HepG2 (cell line): Measurements from ENCODE around the gene TPI1. TPM values are rescaled to one million over a fixed set of nuclear protein-coding genes. Genes with fewer than 3 reads are reported as not detected.

Experiments used
- GATAD2A ChIP-seq: IDR thresholded peaks from 2 replicates; pipeline ENCODE4 v1.6.1; 2016
- HDAC2 ChIP-seq: sonication (generic); formaldehyde crosslinking; IDR thresholded peaks from 2 replicates; pipeline ENCODE4 v1.4.0; 2020; ENCODE audit warnings: missing genetic modification reagents
- KDM5B ChIP-seq: sonication (generic); formaldehyde crosslinking; IDR thresholded peaks from 2 replicates; pipeline ENCODE4 v1.4.0; 2020; ENCODE audit warnings: missing genetic modification reagents, mild to moderate bottlenecking, borderline replicate concordance
- MAX ChIP-seq: IDR thresholded peaks from 2 replicates; pipeline ENCODE4 v1.6.1; 2012; ENCODE audit warnings: inconsistent platforms
- MED1 ChIP-seq: sonication (generic); formaldehyde crosslinking; IDR thresholded peaks from 2 replicates; pipeline ENCODE4 v1.4.0; 2020; ENCODE audit warnings: missing genetic modification reagents
- MEF2D ChIP-seq: sonication (generic); formaldehyde crosslinking; IDR thresholded peaks from 2 replicates; pipeline ENCODE4 v1.5.1; 2020; ENCODE audit warnings: mild to moderate bottlenecking, missing genetic modification reagents
- MLX ChIP-seq: IDR thresholded peaks from 2 replicates; pipeline ENCODE4 v1.6.1; 2016
- NFKB2 ChIP-seq: sonication (generic); formaldehyde crosslinking; IDR thresholded peaks from 2 replicates; pipeline ENCODE4 v1.4.0; 2020; ENCODE audit warnings: missing genetic modification reagents, borderline replicate concordance
- NRL ChIP-seq: sonication (generic); formaldehyde crosslinking; IDR thresholded peaks from 2 replicates; pipeline ENCODE4 v1.5.0; 2020; ENCODE audit warnings: missing genetic modification reagents, mild to moderate bottlenecking, moderate library complexity, borderline replicate concordance
- PPARG ChIP-seq: conservative IDR thresholded peaks from 2 replicates; pipeline ENCODE4 v1.6.1; 2016; ENCODE audit warnings: missing biosample characterization, missing genetic modification reagents
- PTBP1 ChIP-seq: fragments of 200-400 bp; formaldehyde crosslinking; IDR thresholded peaks from 2 replicates; pipeline ENCODE4 v1.6.1; 2018; ENCODE audit warnings: low read length, low read depth; ENCODE audit not compliant: poor library complexity, severe bottlenecking
- RELA ChIP-seq: sonication (generic); formaldehyde crosslinking; IDR thresholded peaks from 2 replicates; pipeline ENCODE4 v1.4.0; 2020; ENCODE audit warnings: missing genetic modification reagents
- REST ChIP-seq, 2 experiments: IDR thresholded peaks; 2 replicates each; pipeline ENCODE4 v1.6.1; 2011 to 2012; ENCODE audit warnings: low read length in 2 of 2, borderline replicate concordance in 1 of 2, low read depth in 1 of 2, mild to moderate bottlenecking in 1 of 2, moderate library complexity in 1 of 2
- SMAD3 ChIP-seq: sonication (generic); formaldehyde crosslinking; IDR thresholded peaks from 2 replicates; pipeline ENCODE4 v1.4.0; 2020; ENCODE audit warnings: missing genetic modification reagents
- XRCC5 ChIP-seq: fragments of 200-400 bp; formaldehyde crosslinking; optimal IDR thresholded peaks from 2 replicates; pipeline ENCODE3; 2017; ENCODE audit warnings: mild to moderate bottlenecking, low read length
- ZBTB25 ChIP-seq: IDR thresholded peaks from 2 replicates; pipeline ENCODE4 v1.6.1; 2018; ENCODE audit warnings: missing genetic modification reagents
- ZBTB7A ChIP-seq: sonication (generic); formaldehyde crosslinking; IDR thresholded peaks from 2 replicates; pipeline ENCODE4 v1.8.0; 2022; ENCODE audit warnings: mild to moderate bottlenecking, missing genetic modification reagents
- ZMYM3 ChIP-seq: sonication (generic); formaldehyde crosslinking; IDR thresholded peaks from 2 replicates; pipeline ENCODE4 v1.5.1; 2020; ENCODE audit warnings: mild to moderate bottlenecking, missing genetic modification reagents
- ZNF17 ChIP-seq: sonication (generic); formaldehyde crosslinking; IDR thresholded peaks from 2 replicates; pipeline ENCODE4 v1.5.0; 2020; ENCODE audit warnings: mild to moderate bottlenecking, missing genetic modification reagents
- ZNF501 ChIP-seq: sonication (generic); formaldehyde crosslinking; IDR thresholded peaks from 2 replicates; pipeline ENCODE4 v1.5.1; 2020; ENCODE audit warnings: mild to moderate bottlenecking, moderate library complexity, missing genetic modification reagents
- ZNF503 ChIP-seq: sonication (generic); formaldehyde crosslinking; IDR thresholded peaks from 2 replicates; pipeline ENCODE4 v1.4.0; 2020; ENCODE audit warnings: missing genetic modification reagents
- ZNF614 ChIP-seq: IDR thresholded peaks from 2 replicates; pipeline ENCODE4 v1.6.1; 2018; ENCODE audit warnings: missing biosample characterization, missing genetic modification reagents, inconsistent platforms, borderline replicate concordance
- ZNF792 ChIP-seq: IDR thresholded peaks from 2 replicates; pipeline ENCODE4 v1.6.1; 2016
- polyA plus RNA-seq, 8 experiments: library from polyadenylated mRNA; depleted of rRNA in 3 of 8; stranded (reverse) in 7 of 8; unstranded in 1 of 8; fragments of >200 nt; fragmentation: Illumina TruSeq in 4 of 8; extraction: Trizol in 4 of 8; gene quantifications; 2 replicates each; pipeline versions ENCODE4 v1.2.1 to v1.2.3, GENCODE V29; 2011 to 2016; ENCODE audit warnings: low read depth in 4 of 8, missing spikeins in 1 of 8, mixed read lengths in 1 of 8; ENCODE audit not compliant: insufficient read depth in 1 of 8
- total RNA-seq, 5 experiments: library from RNA; depleted of rRNA; stranded (reverse); fragments of >200 nt; fragmentation: Illumina TruSeq; extraction: Trizol; gene quantifications; 2 replicates each; pipeline ENCODE4 v1.2.3, GENCODE V29; 2016; ENCODE audit warnings: low read depth in 1 of 5

The TPI1 gene
- total and polyA plus RNA-seq, 2 of the 13 experiments (the other 11 are each of a cell fraction or from before 2014, with no cell fraction given) = 945 to 2,535 TPM

GRCh38 chr12:6873094-6874014 is 6.0 kb downstream of the TPI1 start, which contains the start of gene SPSB2 (continued):
- TF ChIP-seq PTBP1 = peak; percentile 78
- TF ChIP-seq PPARG (CRISPR knock-in tag) = peak; percentile 59; the same call in 1 of the 2 replicates
- no peak; the same call in 1 of the 2 replicates for TF ChIP-seq ZNF501 (CRISPR knock-in tag)
- peak; percentile 50; the same call in 1 of the 2 replicates for TF ChIP-seq ZNF614
- peak; percentile 21; the same call in 1 of the 2 replicates for TF ChIP-seq ZBTB7A
- TF ChIP-seq RELA (CRISPR knock-in tag) = no peak
- peak; percentile 48; the same call in 1 of the 2 replicates for TF ChIP-seq MAX
- 0 out of 2 replicates have a peak, but pooled peaks have one; percentile 43 for TF ChIP-seq MLX (CRISPR knock-in tag)
- TF ChIP-seq HDAC2 = peak; percentile 59
- TF ChIP-seq MED1 (CRISPR knock-in tag) = peak; percentile 14; the same call in 1 of the 2 replicates
- TF ChIP-seq KDM5B (CRISPR knock-in tag) = peak; percentile 52
- peak; percentile 24; the same call in 1 of the 2 replicates for TF ChIP-seq ZNF792 (CRISPR knock-in tag)
- TF ChIP-seq GATAD2A (CRISPR knock-in tag) = peak; percentile 61
- no peak for TF ChIP-seq ZNF17 (CRISPR knock-in tag)
- peak; percentile 53 for TF ChIP-seq MEF2D (CRISPR knock-in tag)
- peak; percentile 64 for TF ChIP-seq XRCC5
- TF ChIP-seq ZMYM3 (CRISPR knock-in tag) = peak; percentile 55
- no peak for TF ChIP-seq ZNF503 (CRISPR knock-in tag)
- no peak for TF ChIP-seq NFKB2 (CRISPR knock-in tag)
- TF ChIP-seq SMAD3 = no peak
- peak; percentile 66; the same call in 1 of the 2 replicates for TF ChIP-seq ZBTB25 (CRISPR knock-in tag)
- no peak for TF ChIP-seq REST (IDR thresholded peaks at IDR 0.05; ENCODE audit: borderline replicate concordance in 1 of 2, low read depth in 1 of 2, low read length in 2 of 2)
- TF ChIP-seq NRL (CRISPR knock-in tag) = peak; percentile 53; the same call in 1 of the 2 replicates
